GM18526 (cell line): ENCODE data around the gene TANGO2.

Source experiments
- POLR2A ChIP-seq: IDR thresholded peaks from 3 replicates; pipeline ENCODE4 v1.6.1; 2011; ENCODE audit not compliant: insufficient read length; ENCODE audit errors: extremely low read depth

The TANGO2 gene

DNA sequence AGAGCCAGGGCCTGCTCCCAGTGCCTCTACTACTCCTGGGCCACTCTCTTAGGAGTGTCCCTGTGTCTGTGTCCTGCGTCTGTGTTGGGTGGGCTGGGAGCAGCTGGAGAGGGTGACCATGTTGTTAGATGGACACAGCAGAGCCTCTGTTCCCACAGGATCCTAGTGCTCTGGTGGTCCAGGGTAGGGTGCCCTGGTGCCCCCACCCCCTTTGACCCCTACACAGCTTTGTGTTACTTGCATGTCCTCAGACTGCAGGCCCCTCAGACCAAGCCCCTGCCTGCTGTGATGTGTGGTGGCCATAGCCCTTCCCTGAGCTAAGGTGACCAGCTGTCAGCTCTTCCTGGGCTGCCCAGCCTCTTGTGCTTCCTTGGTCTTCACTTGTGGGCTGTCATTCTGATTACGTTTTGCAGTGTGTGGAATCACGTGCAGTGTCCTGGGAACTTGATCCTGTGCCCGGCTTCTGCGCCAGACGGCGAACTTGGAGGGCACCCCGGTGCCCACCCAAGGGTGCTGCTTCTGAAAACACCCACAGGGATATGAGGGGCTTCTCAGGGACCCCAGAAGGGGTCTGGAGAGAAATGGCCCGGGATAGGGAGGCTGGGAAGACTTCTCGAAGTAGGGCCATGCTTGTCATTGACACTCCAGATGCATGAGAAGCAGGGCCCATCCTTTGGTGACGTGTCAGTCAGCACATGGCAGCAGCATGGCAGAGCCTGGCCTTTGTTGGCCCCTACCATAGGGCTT lies 1.5 kb downstream of the TANGO2 start:
- TF ChIP-seq POLR2A, result no peak

DNA sequence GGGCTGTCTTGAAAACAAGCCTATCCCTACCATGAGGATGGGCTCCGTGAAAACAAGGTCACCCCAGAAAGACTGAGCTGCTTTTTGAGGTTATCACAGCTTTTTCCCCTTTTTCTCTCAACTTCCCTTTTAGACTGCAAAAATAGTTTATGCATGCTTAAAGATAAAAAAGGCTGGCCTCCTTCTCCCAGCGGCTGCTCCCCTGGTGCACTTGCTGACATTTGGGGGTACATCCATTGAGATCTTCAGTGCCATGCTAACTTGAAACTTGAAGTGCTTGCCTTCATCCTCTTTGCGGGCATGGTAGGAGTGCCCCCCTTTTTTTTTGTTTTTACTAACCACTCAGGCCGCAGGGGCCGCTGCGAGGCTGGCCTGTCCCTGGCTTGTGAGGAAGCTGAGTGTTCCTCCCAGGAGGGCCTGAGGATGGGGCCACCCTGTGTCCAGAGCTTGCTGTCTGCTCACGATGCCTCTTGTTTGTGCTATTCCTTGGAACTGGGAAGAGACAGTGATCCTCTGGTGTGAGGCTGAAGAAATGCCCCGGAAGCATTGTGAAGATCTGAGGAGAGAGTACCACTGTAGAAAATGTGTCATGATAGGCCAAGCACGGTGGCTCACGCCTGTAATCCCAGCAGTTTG lies 2.2 kb downstream of the TANGO2 start:
- no peak for TF ChIP-seq POLR2A

GRCh38 chr22:20024225-20024624 lies 3.3 kb downstream of the TANGO2 start:
- TF ChIP-seq POLR2A, result no peak

- TF ChIP-seq POLR2A, result no peak
Observed at GRCh38 chr22:20024650-20025397, 3.9 kb downstream of the TANGO2 start.

- no peak for TF ChIP-seq POLR2A
Observed at GRCh38 chr22:20025401-20026203, 4.7 kb downstream of the TANGO2 start.

DNA sequence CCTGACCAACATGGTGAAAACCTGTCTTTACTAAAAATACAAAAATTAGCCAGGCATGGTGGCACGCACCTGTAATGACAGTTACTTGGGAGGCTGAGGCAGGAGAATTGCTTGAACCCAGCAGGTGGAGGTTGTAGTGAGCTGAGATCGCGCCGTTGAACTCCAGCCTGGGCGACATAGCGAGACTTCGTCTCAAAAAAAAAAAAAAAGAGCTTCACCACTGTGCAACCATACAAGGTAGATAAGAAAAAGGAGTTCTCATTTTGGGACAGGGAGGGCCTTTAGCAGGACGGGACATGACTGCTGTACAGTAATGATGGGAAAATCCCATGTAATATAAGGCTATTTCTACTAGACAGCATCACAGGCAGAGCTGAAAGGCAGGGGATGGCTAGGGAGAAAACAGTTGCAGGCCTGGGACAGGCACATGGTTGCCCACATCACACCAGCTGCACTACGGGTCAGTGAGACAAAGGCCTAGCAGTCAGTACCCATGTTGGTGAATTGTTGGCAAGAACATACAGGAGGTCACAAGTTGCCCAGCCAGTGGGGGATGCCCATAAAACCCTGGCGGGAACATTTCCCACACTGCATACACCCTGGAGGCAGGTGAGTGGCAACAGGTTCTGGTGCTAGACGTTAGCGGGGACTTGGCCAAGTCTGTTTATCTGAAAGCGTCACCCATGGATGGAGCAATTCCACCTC lies 5.4 kb downstream of the TANGO2 start:
- TF ChIP-seq POLR2A, result no peak

DNA sequence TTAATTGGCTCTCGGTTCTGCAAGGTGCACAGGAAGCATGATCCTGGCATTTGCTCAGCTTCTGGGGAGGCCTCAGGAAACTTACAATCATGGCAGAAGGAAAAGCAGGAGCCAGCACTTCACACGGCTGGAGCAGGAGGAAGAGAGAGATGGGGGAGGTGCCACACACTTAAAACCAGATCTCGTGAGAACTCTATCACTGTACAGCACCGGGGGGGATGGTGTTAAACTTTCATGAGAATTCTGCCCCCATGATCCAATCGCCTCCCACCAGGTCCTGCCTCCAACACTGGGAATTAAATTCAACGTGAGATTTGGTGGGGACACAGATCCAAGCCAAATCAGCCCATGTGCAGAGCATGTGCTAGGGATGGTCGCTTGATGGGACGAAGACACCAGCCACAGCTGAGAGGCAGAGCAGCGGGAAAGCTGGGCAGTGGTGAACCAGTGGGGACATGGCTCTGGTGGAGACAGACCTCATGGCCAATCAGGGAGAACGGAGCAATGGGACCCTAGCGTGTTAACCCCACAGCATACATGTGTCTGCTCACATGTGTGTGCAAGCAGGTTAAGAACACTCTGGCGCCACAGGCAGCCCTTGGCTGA lies 6.2 kb downstream of the TANGO2 start:
- TF ChIP-seq POLR2A, result no peak

DNA sequence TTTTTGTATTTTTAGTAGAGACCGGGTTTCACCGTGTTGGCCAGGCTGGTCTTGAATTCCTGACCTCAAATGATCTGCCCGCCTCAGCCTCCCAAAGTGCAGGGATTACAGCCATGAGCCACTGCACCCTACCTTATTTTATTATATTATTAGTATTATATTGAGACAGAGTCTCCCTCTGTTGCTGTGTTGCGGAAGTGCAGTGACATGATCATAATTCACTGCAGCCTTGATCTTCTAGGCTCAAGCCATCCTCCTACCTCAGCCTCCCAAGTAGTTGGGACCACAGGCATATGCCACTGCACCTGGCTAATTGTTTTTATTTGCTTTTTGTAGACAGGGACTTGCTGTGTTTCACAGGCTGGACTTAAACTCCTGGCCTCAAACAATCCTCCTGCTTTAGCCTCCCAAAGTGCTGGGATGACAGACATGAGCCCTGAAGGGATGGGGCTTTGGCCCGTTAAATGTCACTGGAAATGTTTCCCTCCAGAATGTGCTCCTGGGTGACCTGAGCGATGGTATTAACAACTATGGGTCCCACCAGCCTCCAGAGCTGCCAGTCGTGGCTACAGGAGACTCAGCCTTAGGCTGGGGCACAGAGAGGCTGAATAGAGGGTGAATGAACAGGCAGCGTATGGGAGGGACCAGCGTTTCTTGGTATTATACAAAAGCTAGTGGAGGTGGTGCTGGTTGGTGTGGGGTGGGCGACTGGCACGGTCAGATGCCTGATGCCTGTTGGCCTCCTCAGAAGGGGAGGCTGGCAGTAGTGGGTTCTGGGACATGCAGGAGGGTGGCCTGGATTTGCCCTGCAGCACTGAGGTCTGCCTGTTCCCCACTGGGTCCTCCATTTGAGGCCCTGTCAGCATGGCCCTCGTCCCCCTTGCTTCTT lies 7.3 kb downstream of the TANGO2 start:
- TF ChIP-seq POLR2A, result no peak

DNA sequence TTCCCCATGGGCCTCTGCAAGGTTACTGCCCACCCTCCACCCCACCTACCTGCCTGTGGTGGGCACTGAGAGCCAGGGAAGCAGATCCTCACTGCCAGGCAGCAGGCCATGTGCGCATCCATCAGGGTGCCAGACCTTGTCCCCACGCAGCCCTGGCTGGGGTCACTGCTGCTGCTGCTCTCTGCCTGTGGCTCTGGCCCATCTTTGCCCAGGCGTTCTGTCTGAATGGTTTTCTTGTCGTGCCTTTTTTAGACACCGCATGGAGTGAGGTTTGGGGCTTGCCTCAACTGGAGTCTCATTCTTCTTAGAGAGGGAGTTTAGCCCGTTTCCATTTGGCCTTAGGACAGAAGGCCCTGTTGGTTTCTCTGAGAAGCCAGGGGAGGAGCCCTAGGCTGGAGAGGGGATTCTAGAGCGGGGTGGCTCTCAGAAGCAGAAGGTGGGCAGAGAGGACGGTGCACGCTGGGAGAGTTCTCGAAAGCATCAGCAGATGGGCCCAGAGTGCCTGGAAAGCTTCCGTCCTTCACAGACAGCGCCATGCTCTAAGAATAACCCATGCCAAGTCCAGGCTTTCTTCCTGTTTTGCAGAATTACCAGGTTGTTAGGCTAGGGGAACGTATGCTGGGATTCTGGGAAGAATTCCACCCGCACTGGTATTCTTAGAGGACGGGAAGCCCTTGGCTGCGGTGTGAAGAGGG lies 8.1 kb downstream of the TANGO2 start:
- no peak for TF ChIP-seq POLR2A

DNA sequence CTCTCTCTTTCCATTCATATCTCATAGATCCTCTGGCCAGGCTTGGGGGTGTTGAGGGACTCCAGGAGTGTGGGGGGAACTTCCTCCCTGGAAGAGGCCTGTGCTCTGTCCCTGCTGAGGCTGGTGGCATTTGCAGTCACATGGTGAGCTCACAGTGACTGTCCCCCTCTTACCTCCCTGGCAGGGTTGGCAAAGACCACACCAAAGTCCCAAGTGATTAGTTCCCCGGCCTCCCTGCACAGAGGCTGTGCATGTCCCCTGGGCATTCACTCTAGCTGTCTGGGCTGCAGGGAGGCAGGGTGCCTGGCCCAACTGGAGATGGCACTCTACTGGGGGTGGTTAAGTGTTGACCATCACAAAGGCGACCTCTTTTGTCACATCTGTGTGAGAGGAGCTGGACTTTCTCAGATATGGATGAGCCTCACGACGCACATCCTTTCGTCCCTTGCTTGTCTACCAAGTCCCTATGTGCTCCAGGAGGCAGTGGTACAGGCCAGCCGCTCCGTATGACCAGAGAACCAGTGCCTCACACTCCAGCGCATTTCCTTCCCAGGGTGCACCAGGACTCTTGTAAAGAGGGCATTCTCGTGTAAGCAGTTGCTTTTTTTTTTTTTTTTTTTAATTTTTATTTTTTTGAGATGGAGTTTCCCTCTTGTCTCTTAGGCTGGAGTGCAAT lies 8.8 kb downstream of the TANGO2 start:
- no peak for TF ChIP-seq POLR2A

- TF ChIP-seq POLR2A, result no peak
Observed at GRCh38 chr22:20031732-20032406, 11.0 kb downstream of the TANGO2 start.
